Retinal pigment epithelial cell (primary cell): ENCODE measurements around the gene MAPK14.

Experiments used
- DNase-seq: peaks from one replicate; pipeline ENCODE4 v3.0.0-alpha.2; 2010; ENCODE audit warnings: low read depth
- H3K4me3 ChIP-seq: 2 replicates; pipeline ENCODE4 v1.5.1; 2011; ENCODE audit warnings: mild to moderate bottlenecking, low read length, control low read depth, moderate library complexity
- TF ChIP-seq, protein P1 (sequence below): conservative IDR thresholded peaks from 2 replicates; pipeline ENCODE4 v1.5.1; 2011; ENCODE audit warnings: low read depth, low read length, control low read depth, inconsistent platforms

The MAPK14 gene

DNA sequence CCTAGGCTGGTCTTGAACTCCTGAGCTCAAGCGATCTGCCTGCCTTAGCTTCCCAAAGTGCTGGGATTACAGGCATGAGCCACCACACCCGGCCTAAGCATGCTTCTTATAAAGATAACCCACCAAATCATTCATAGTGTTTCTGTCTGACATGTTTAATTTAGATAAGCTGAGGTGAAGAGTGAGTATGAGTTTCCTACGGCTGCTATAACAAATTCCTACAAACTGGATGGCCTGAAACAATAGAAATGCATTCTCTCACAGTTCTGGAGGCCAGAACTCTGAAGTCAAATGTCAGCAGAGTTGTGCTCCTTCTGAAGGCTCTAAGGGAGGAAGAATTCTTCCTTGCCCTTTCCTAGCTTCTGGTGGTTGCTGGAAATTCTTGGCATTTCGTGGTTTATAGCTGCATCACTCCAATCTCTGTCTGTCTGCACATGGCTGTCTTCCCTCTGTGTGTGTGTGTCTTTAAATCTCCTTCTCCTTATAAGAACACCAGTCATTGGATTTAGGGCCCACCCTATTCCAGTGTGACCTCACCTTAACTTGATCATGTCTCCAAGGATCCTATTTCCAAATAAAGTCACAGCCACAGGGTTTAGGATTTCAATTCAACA is 132.6 kb downstream of the MAPK14 start:
- TF ChIP-seq, protein P1, sequence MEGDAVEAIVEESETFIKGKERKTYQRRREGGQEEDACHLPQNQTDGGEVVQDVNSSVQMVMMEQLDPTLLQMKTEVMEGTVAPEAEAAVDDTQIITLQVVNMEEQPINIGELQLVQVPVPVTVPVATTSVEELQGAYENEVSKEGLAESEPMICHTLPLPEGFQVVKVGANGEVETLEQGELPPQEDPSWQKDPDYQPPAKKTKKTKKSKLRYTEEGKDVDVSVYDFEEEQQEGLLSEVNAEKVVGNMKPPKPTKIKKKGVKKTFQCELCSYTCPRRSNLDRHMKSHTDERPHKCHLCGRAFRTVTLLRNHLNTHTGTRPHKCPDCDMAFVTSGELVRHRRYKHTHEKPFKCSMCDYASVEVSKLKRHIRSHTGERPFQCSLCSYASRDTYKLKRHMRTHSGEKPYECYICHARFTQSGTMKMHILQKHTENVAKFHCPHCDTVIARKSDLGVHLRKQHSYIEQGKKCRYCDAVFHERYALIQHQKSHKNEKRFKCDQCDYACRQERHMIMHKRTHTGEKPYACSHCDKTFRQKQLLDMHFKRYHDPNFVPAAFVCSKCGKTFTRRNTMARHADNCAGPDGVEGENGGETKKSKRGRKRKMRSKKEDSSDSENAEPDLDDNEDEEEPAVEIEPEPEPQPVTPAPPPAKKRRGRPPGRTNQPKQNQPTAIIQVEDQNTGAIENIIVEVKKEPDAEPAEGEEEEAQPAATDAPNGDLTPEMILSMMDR = no peak
- no peak for DNase-seq
- H3K4me3 ChIP-seq = no peak overlapping the region
